H4 (cell line): ENCODE measurements around the gene C11orf97. TPM values are rescaled to one million over a fixed set of nuclear protein-coding genes. Genes with fewer than 3 reads are reported as not detected.
"Not testable (repeated sequence)": the region's sequence is repeated elsewhere in the genome, so short reads cannot be mapped to it uniquely, and the experiment has no call there.

ENCODE experiments used
- DNase-seq: peaks from one replicate; pipeline ENCODE4 v3.0.0-alpha.2; 2015; ENCODE audit warnings: low spot score
- total RNA-seq: library from RNA; depleted of rRNA; stranded (reverse); fragments of >200 nt; shearing (Covaris generic); gene quantifications from 2 replicates; pipeline ENCODE4 v1.2.3, GENCODE V29; 2014; rRNA removed

Gene C11orf97
- total RNA-seq, 1 experiment from 2014 or later = not detected

DNA sequence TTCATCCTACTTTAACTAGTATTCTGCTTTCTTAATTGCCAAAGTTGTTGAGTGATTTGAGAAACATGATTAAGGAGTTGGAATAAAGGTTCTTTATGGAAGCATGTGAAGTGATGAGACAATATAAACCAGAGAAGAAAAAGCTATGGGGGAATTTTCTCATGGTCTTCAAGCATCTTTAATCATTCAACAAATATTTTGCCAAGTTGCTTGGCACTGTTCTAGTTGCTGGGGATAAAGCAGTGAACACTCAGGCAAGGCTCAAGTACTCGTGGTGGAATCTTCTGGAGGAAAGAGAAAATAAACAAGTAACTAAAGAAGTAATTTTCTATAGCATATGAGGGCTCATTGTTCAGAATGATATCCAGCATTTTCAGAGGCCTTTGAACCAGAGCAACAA is 45.7 kb downstream of the C11orf97 start:
- DNase-seq = no peak

DNA sequence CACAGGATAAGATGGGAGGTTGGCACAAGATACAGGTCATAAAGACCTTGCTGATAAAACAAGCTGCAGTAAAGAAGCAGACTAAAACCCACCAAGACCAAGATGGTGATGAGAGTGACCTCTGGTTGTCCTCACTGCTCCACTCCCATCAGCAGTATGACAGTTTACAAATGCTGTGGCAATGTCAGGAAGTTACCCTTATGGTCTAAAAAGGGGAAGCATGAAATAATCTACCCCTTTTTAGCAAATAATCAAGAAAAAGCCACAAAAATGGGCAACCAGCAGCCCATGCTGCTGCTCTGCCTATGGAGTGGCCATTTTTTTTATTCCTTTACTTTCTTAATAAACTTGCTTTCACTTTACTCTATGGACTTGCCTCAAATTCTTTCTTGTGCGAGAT is 46.2 kb downstream of the C11orf97 start:
- DNase-seq = no peak

DNA sequence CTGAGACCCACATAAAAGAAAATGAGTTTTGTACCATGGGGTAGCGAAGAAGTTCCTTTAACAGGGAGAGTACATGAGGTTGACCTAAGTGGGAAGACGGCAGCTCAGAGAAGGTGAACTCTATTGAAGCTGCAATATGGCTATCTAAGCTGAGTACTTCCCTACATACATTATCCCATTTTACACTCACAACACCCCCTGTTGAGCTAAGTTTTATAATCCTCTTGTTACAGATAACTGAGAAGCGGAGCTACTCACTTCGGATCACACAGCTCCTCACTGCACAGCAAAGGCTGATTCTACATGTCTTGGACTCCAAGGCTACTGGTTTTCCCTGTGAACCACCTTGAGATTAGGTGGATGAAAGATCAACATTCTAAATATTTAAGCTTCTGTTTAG is 46.7 kb downstream of the C11orf97 start:
- DNase-seq = no peak

DNA sequence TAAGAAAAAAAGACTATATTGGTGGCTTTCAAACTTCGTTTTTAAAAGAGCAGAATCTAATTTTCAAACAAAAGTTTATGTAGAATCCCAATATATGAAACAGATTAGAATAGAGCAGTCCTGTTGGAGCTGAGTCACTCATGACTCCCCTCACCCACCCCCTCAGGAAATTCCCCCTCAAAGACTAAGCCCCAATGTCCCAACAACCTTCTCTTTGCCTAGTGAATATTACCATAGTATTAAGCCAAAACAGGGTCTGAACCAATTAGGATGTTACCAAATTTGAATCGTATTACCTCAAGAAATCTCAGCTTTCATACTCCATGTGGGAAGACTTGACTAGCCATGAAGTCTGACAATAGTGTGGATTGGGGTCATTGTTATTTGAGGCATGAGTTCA is 47.1 kb downstream of the C11orf97 start:
- DNase-seq = no peak

DNA sequence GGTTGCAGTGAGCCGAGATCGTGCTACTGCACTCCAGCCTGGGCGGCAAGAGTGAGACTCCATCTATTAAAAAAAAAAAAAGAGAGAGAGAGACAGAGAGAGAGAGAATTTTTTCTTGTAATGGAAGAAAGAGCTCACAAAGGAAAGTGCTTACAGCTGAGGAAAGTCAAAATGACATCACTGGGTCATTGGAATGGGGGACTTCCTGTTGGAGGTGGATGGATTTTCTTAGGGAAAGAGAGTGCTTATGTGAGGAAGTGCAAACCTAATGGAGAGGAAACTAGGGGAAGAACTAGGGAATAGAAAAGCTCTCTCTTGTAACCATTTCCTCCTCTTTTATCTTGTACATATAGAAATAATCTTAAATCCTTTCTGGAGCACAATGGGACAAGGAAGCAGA is 48.6 kb downstream of the C11orf97 start:
- no peak for DNase-seq

DNA sequence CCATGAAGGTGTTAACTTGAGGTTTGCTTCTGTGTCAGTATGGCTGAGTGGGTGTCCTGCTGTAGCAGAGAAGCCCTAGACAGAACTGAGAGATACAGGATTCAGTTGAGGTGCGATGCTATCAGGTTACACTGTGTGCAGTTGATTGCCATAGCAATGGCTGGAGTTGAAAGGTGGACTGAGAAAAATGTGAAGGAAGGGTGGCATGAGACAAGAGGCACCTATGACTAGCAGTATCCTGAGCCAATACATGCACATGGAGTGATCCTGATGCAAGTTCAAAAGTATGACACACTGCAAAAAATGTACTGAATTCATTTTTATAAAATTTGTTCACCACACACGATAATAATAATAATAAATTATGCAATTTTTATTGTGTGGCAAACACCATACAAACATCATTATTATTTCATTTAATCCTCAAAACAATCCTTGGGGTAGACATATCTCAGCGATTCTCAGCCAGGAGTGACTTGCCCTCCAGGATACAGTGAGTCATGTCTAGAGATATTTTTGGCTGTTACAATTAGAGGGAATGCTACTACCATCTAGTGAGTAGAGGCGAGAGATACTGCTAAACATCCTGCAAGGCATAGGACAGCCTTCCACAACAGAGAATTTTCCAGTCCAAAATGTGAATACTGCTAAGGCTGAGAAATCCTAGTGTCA is 51.1 kb downstream of the C11orf97 start:
- DNase-seq = peak; percentile 19

DNA sequence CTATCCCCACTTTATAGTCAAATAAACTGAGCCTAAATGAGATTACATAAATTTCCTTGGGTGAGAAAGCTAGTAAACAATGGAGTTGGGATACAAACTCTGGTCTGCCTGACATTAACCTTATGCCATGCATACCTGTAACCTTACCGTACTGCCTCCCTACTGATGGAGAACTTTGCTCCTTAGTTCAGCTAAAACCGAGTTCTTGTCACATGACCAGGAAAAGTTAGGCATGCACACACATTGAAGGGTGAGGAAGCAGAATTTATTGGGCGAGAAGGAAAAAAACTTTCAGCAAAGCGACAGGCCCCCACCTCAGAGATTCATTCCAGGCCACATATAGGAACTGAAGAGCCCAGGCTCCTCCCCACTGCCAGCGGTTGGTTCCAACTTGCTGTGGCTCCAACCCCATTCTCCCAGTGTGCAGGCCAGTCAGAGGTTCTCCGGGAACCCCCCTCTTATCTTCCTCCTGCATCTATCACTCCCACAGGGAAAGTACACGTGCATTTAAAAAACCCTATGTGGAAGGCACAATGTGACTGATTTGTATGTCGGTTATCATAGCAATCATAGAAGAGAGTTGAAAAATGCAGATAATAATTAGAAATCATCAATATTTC is 51.7 kb downstream of the C11orf97 start:
- no peak for DNase-seq

DNA sequence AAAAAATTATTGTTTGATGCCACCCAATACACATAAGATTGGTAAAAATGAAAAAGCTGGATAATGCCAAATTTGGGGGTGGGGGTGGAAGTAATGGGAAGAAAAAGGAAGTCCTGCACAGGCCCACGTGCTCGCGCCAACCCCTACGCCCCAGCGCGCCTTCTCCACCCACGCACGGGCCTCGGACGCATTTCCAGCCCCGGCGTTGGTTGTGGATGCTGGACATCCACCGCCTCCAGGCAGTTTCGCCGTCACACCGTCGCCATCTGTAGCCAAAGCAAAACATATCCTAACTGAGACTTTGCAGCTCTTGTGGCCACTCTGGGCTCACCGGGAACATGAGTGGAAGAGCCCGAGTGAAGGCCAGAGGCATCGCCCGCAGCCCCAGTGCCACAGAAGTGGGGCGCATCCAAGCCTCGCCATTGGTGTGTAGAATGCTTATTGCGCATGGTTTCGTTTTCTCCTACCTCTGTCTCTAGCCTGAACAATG is 55.0 kb downstream of the C11orf97 start, which contains the start of gene PIWIL4:
TSS of gene PIWIL4 (plus strand) at position 188 of the 490 bp plus-strand sequence. CDS start at position 339, 151 bp downstream.
- DNase-seq = no peak

DNA sequence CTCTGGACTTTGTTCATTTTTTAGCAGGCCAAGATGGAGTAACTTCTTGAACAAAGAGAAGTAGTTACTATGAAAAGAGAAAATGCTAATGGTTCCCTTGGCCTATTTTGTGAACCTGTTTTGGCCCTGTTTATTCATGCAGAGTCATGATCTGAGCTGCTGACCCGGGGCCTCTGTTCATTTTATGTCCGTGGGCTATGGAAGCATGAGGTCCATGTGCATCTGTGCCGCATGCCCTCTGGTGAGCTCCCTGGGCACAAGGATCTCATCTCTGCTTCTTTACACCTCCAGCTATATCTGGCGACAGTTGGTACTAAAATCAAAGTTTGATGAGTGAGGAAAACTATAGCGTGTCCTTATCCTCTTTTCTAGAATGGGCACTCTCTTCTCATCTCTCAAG is 55.9 kb downstream of the C11orf97 start:
- no peak for DNase-seq

DNA sequence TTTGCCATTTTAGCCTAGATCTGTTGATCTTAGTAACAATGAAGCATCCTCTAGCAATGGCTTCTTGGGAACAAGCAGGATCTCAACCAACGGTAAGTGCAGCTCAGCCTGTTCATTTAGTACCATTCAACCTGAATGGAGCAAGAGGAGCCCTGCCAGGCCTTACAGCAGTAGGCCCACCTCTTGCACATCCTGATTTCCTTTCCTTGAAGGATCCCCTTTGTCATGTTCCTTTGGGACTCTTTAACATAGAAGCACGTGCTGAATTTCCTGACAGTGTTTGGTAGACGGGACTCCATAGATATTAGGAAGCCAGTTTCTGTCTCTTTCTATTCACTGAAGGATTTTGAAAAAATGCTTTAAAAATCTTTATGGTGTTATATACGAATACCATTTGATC is 56.5 kb downstream of the C11orf97 start:
- DNase-seq = no peak

DNA sequence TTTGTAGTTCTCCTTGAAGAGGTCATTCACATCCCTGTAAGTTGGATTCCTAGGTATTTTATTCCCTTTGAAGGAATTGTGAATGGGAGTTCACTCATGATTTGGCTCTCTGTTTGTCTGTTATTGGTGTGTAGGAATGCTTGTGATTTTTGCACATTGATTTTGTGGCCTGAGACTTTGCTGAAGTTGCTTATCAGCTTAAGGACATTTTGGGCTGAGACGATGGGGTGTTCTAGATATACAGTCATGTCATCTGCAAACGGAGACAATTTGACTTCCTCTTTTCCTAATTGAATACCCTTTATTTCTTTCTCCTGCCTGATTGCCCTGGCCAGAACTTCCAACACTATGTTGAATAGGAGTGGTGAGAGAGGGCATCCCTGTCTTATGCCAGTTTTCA is 60.7 kb downstream of the C11orf97 start:
- not testable (repeated sequence) for DNase-seq

DNA sequence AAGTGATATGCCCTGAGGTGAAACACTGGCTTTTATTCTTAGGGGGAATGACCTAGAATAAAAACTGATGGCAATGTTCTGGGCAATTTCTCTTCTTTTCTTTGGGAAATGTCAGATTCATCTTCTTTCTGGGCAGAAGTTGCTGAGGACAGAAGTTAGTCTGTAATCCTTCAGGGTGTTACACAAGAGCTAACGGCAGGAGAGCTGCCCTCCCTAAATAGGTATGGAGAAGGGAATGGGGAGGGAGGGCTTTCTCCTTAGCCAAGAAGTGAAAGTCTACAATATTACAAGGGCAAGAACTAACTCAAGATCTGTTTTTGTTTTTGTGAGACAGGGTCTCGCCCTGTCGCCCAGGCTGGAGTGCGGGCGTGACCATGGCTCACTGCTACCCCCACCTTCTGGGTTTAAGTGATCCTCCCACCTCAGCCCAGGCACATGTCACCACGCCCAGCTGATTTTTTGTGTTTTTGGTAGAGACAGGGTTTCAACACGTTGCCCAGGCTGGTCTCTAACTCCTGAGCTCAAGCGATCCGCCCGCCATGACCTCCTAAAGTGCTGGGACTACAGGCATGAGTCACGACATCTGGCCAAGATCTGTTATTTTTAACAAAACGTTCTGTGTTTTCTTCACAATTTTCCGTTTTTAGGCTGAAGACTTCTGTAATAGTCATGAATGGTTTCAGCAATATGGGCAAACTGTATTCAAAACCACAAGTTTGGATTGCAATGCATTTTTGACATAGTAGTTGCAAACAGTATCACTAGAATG is 62.1 kb downstream of the C11orf97 start:
- DNase-seq = peak; percentile 19

DNA sequence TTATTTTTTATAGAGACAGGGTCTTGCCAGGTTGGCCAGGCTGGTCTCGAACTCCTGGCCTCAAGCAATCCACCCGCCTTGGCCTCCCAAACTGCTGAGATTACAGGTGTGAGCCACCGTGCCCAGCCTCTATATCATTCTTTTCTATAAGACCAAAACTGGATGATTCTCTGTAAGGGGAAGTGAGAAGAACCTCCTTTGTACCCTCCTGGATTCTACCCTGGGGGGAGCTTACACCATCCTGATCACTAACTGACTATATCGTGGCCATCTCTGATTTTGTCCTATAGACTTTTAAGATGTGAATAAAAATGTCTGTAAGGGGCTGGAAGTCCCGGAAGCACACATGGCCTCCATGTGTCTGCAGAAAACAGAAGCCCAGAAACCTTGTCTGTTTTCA is 64.0 kb downstream of the C11orf97 start:
- no peak for DNase-seq

DNA sequence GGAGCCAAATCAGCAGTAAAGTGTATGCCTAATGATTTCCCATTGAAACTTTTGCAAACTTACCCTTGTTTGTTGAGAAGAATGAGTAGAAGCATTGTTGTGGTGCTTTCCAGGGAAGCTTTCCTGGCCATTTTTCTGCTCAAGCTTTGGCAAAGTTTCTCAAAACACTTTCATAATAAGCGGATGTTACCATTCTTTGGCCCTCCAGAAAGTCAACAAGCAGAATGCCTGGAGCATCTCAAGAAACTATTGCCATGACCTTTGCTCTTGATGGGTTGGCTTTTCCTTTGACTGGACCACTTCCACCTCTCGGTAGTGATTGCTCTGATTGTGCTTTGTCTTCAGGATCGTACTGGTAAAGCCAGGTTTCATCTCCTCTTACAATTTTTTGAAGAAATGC is 65.6 kb downstream of the C11orf97 start:
- DNase-seq = no peak

Other genes with a start within 250 kb of the C11orf97 start
- gene IZUMO1R, start 207.9 kb upstream of the C11orf97 start, total RNA-seq = not detected in 2 replicates
- gene GPR83, start 111.0 kb upstream of the C11orf97 start, total RNA-seq = 0.06 TPM in 1 of 2 replicates, not detected in the other
- gene MRE11, start 18.6 kb upstream of the C11orf97 start, total RNA-seq = 22.9 and 30.9 TPM in 2 replicates
- 7.9 and 13.3 TPM in 2 replicates for gene ANKRD49, start 18.5 kb upstream of the C11orf97 start, total RNA-seq
- gene FUT4, start 31.5 kb downstream of the C11orf97 start, total RNA-seq = not detected in 2 replicates
- gene PIWIL4, start 54.9 kb downstream of the C11orf97 start, total RNA-seq = not detected in 2 replicates